ENCODE results near the gene SAMD5. TPM values are rescaled to one million over a fixed set of nuclear protein-coding genes. Genes with fewer than 3 reads are reported as not detected.

Gene SAMD5
- total and polyA plus RNA-seq, 3 experiments from 2014 or later, result 0.02 to 0.04 TPM; not detected in 1

DNA sequence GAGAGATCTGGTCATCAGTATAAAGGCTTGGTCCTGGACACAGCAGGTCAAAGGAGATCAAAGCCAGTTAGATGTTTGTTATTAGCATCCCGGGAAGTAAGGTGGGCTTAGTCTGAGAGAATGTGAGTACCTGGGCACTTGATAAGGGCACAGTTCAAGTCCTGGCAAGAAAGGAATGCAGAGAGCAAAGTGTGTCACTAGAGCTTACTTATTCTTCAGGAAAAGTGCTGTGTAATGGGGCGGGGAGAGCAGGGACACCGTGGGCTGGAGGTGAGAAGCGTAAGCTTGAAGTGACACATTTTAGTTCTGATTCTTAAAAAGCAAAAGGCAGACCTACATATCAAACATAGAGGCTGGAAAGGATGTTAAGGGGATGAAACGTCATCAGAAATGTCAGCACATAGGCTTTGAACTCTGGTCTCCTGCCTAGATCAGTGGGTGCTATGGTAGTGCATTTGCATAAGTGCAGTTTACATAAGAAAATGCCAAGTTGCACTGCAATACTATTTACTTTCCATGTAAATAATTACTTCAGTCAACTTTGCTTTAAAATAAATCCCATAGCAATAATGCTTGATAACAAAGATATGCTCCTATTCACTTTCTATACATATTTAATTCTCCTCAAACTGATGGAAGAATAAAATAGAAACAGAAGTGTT lies 2.6 kb downstream of the SAMD5 start:
- ChIA-PET POLR2A (no interaction called here), CTCF (no interaction called here)
- DNase-seq, result no peak
- Mint-ChIP-seq H3K36me3 (no peaks in the 10 kb centered on the region), H3K27me3 (peaks cover 26 to 37% of the 10 kb centered on the region in 2 donors), H3K4me1 (peaks cover 10 to 26% (median 14%) of the 10 kb centered on the region in 3 donors), H3K27ac (no peak overlapping the region), H3K9me3 (peaks cover 0 to 2% (median 0%) of the 10 kb centered on the region in 5 donors), H3K4me3 (no peak overlapping the region)
- no peak overlapping the region for H3K27ac ChIP-seq (ENCODE audit: low read depth, low read length)
- no peaks in the 10 kb centered on the region for H3K36me3 ChIP-seq (ENCODE audit: insufficient read depth, low read length)
- no peak overlapping the region for H3K4me3 ChIP-seq (ENCODE audit: low read length)
- no peaks in the 10 kb centered on the region for H3K4me1 ChIP-seq (ENCODE audit: insufficient read depth, low read length)
- no peaks in the 10 kb centered on the region for H3K9me3 ChIP-seq (ENCODE audit: low read length)
- H3K27me3 ChIP-seq (ENCODE audit: insufficient read depth, low read length, poor library complexity, severe bottlenecking), result peaks cover 13% of the 10 kb centered on the region

DNA sequence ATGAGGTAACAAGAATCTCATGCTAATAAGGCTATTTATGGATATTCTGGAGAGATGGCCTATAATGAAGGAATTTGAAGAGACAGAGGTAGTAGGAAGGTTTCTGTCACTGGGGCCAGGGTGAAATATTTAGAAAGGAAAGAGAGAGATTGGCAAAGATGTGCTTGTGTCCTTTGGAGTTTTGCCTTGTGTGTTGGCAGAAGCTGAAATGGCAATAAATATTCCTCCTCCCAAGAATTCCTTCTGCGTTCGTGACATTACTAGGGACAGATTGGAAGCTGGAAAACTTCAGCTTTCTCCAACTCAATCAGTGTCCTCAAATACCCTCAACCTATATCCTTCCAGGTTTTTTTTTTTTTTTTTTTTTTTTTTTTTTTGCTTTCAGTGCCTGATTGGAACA lies 6.3 kb downstream of the SAMD5 start:
- ChIA-PET CTCF (no interaction called here), POLR2A (no interaction called here)
- Histone ChIP-seq H3K27me3 (ENCODE audit: insufficient read depth, low read length, poor library complexity, severe bottlenecking) (peaks cover 6% of the 10 kb centered on the region), H3K4me3 (ENCODE audit: low read length) (no peak overlapping the region), H3K27ac (ENCODE audit: low read depth, low read length) (no peak overlapping the region), H3K36me3 (ENCODE audit: insufficient read depth, low read length) (no peaks in the 10 kb centered on the region), H3K9me3 (ENCODE audit: low read length) (no peaks in the 10 kb centered on the region), H3K4me1 (ENCODE audit: insufficient read depth, low read length) (no peaks in the 10 kb centered on the region)
- Mint-ChIP-seq H3K4me1 (peaks cover 0 to under 1% (median 0%) of the 10 kb centered on the region in 3 donors), H3K4me3 (no peak overlapping the region), H3K36me3 (no peaks in the 10 kb centered on the region), H3K27me3 (peaks cover 8 to 17% of the 10 kb centered on the region in 2 donors), H3K9me3 (peaks cover 0 to 2% (median 0%) of the 10 kb centered on the region in 5 donors), H3K27ac (no peak overlapping the region)
- DNase-seq, result no peak

DNA sequence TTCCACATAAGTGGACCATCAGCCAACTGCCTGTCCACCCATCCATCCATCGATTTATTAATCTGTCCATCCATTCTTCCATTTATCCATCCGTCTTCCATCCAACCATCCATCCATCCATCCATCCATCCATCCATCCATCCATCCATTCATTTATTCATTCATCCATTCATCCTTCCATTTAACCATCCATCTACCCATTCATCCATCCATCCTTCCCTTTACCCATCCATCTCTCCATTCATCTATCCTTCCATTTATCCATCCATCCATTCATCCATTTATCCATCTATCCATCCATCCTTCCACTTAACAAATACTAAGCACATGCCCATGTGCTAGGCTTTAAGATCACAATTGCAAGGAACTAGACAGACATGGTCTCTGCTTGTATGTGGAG lies 6.8 kb downstream of the SAMD5 start:
- no peaks in the 10 kb centered on the region for H3K36me3 ChIP-seq (ENCODE audit: insufficient read depth, low read length)
- Mint-ChIP-seq H3K27me3 (peaks cover 3 to 12% of the 10 kb centered on the region in 2 donors), H3K9me3 (peaks cover 0 to 2% (median 0%) of the 10 kb centered on the region in 5 donors), H3K27ac (no peak overlapping the region), H3K4me3 (no peak overlapping the region), H3K4me1 (no peaks in the 10 kb centered on the region), H3K36me3 (no peaks in the 10 kb centered on the region)
- no peak overlapping the region for H3K4me3 ChIP-seq (ENCODE audit: low read length)
- POLR2A ChIA-PET, result no interaction called here
- H3K9me3 ChIP-seq (ENCODE audit: low read length), result no peaks in the 10 kb centered on the region
- no peaks in the 10 kb centered on the region for H3K4me1 ChIP-seq (ENCODE audit: insufficient read depth, low read length)
- H3K27ac ChIP-seq (ENCODE audit: low read depth, low read length), result no peak overlapping the region
- CTCF ChIA-PET, result no interaction called here
- DNase-seq, result no peak
- H3K27me3 ChIP-seq (ENCODE audit: insufficient read depth, low read length, poor library complexity, severe bottlenecking), result peaks cover 1% of the 10 kb centered on the region

DNA sequence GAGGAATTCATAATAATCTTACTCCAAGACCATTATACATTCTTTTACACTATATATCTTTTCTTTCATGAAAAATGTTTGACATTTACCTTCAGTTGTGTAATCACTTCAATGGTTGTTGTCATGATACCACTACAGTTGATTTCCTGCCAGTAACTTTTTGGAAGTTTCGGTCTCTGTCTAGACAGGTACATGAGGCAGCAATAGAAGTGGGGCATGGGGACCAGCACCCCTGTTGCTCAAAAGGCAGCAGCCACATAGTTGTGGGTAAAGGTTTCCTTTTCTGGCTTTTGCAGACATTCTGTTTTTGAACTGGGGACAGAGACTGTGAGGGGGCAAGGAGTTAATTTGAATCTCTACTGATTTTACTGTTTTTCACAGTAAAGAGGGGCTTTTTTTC lies 14.1 kb downstream of the SAMD5 start:
- DNase-seq, result no peak
- H3K4me1 ChIP-seq (ENCODE audit: insufficient read depth, low read length), result no peaks in the 10 kb centered on the region
- Mint-ChIP-seq H3K4me3 (no peak overlapping the region), H3K4me1 (no peaks in the 10 kb centered on the region), H3K9me3 (no peaks in the 10 kb centered on the region), H3K36me3 (no peaks in the 10 kb centered on the region), H3K27me3 (peaks cover 2 to 11% of the 10 kb centered on the region in 2 donors), H3K27ac (no peak overlapping the region)
- H3K36me3 ChIP-seq (ENCODE audit: insufficient read depth, low read length), result no peaks in the 10 kb centered on the region
- H3K4me3 ChIP-seq (ENCODE audit: low read length), result no peak overlapping the region
- no peaks in the 10 kb centered on the region for H3K27me3 ChIP-seq (ENCODE audit: insufficient read depth, low read length, poor library complexity, severe bottlenecking)
- H3K9me3 ChIP-seq (ENCODE audit: low read length), result no peaks in the 10 kb centered on the region
- CTCF ChIA-PET, result no interaction called here
- POLR2A ChIA-PET, result no interaction called here
- H3K27ac ChIP-seq (ENCODE audit: low read depth, low read length), result no peak overlapping the region

DNA sequence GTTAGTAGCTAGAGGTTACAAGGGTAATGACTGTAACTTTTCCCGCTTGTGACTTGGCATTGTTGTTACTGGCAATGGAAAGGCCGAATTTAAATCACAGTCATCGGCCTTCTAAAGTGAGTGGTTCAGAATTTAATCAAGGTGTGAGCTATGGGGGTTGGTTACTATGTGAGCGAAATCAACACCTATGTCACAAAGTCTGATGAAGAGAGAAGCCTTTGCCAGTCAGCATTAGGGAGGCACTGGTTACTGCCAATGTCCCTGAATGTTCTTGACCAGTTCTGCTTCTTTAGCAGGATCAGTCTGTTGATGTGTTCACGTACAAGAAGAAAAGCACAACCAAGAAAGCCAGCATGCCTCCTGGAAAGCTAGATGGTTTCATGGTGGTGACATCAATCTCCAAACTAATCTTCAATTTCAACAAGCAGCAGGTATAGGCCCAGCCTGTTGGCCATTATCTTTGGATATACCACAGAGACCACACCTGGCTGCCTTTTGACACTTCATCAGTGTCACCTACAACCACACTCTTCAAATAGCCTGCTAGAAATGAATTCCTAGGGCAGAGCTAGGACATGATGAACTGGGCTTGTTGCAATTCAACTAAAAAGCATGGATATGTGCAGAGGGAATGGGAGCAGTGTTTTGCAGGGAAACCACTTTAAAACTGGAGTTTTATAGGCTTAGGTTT lies 17.2 kb downstream of the SAMD5 start:
- no peaks in the 10 kb centered on the region for H3K9me3 ChIP-seq (ENCODE audit: low read length)
- no peak overlapping the region for H3K27ac ChIP-seq (ENCODE audit: low read depth, low read length)
- H3K36me3 Mint-ChIP-seq, result no peaks in the 10 kb centered on the region
- peaks cover 2 to 9% (median 4%) of the 10 kb centered on the region in 3 donors for H3K4me1 Mint-ChIP-seq
- no peaks in the 10 kb centered on the region for H3K9me3 Mint-ChIP-seq
- peaks cover 5 to 11% of the 10 kb centered on the region in 2 donors for H3K27me3 Mint-ChIP-seq
- H3K4me1 ChIP-seq (ENCODE audit: insufficient read depth, low read length), result peaks cover 4% of the 10 kb centered on the region
- no peak overlapping the region for H3K27ac Mint-ChIP-seq
- H3K27me3 ChIP-seq (ENCODE audit: insufficient read depth, low read length, poor library complexity, severe bottlenecking), result no peaks in the 10 kb centered on the region
- POLR2A ChIA-PET, result no interaction called here
- H3K4me3 ChIP-seq (ENCODE audit: low read length), result no peak overlapping the region
- DNase-seq, result no peak
- no peak overlapping the region for H3K4me3 Mint-ChIP-seq
- no peaks in the 10 kb centered on the region for H3K36me3 ChIP-seq (ENCODE audit: insufficient read depth, low read length)
- CTCF ChIA-PET, result no interaction called here

DNA sequence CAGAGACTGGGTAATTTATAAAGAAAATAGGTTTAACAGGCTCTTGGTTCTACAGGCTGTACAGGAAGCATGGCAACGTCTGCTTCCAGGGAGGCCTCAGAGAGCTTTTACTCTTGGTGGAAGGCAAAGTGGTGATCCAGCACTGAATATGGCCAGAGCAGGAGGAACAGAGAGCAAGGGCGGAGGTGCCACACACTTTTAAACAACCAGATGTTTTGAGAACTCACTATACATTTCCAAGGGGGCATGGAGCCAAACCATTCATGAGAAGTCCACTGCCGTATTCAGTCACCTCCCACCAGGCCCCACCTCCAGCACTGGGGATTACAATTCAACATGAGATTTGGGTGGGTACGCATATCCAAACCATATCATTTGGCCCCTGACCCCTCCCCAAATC lies 18.7 kb downstream of the SAMD5 start:
- Mint-ChIP-seq H3K36me3 (no peaks in the 10 kb centered on the region), H3K27ac (no peak overlapping the region), H3K9me3 (peaks cover 0 to under 1% (median 0%) of the 10 kb centered on the region in 5 donors), H3K27me3 (peaks cover 5 to 12% of the 10 kb centered on the region in 2 donors), H3K4me1 (peaks cover 3 to 10% (median 6%) of the 10 kb centered on the region in 3 donors), H3K4me3 (no peak overlapping the region)
- DNase-seq, result no peak
- Histone ChIP-seq H3K27ac (ENCODE audit: low read depth, low read length) (no peak overlapping the region), H3K4me1 (ENCODE audit: insufficient read depth, low read length) (peaks cover 5% of the 10 kb centered on the region), H3K9me3 (ENCODE audit: low read length) (no peaks in the 10 kb centered on the region), H3K27me3 (ENCODE audit: insufficient read depth, low read length, poor library complexity, severe bottlenecking) (no peaks in the 10 kb centered on the region), H3K36me3 (ENCODE audit: insufficient read depth, low read length) (no peaks in the 10 kb centered on the region), H3K4me3 (ENCODE audit: low read length) (no peak overlapping the region)
- CTCF ChIA-PET, result no interaction called here
- POLR2A ChIA-PET, result no interaction called here

DNA sequence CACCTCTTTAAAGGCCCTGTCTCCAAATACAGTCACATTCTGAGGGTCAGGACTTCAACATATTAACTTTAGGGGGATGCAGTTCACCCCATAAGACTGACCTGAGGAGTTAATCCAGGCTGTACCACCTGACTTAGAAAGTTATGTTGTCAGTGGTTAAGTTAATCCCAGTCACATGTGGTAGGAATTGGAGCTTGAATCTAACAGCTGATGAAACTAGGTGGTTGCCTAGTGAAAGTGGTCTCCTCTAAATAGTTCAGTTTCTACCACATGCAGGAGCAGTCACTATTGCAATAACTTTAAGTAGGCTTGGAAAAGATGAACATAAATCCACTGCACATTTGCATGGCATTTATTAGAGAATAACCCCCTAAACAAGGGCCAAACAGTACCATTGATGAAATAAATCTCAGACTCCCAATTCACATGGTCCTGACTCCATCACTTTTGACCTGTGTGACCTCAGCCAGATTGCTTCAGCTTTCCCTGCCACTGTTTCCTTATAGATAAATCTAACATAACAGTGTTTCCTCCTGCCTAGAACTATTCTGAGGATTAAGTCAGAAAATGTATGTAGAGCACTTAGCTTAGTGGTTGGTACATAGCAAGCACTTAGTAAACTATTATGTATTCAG lies 20.1 kb downstream of the SAMD5 start:
- no peaks in the 10 kb centered on the region for H3K36me3 ChIP-seq (ENCODE audit: insufficient read depth, low read length)
- Mint-ChIP-seq H3K9me3 (peaks cover 0 to 2% (median 0%) of the 10 kb centered on the region in 5 donors), H3K4me1 (peaks cover 3 to 10% (median 6%) of the 10 kb centered on the region in 3 donors), H3K36me3 (no peaks in the 10 kb centered on the region), H3K27ac (no peak overlapping the region), H3K27me3 (peaks cover 7 to 18% of the 10 kb centered on the region in 2 donors), H3K4me3 (no peak overlapping the region)
- H3K4me3 ChIP-seq (ENCODE audit: low read length), result no peak overlapping the region
- H3K27ac ChIP-seq (ENCODE audit: low read depth, low read length), result no peak overlapping the region
- CTCF ChIA-PET, result no interaction called here
- no peak for DNase-seq
- POLR2A ChIA-PET, result no interaction called here
- H3K4me1 ChIP-seq (ENCODE audit: insufficient read depth, low read length), result peaks cover 5% of the 10 kb centered on the region
- no peaks in the 10 kb centered on the region for H3K9me3 ChIP-seq (ENCODE audit: low read length)
- H3K27me3 ChIP-seq (ENCODE audit: insufficient read depth, low read length, poor library complexity, severe bottlenecking), result no peaks in the 10 kb centered on the region

Data from CD8-positive, alpha-beta memory T cell (primary cell).